HepG2 (cell line): ENCODE results near the gene MORC4. TPM values are rescaled to one million over a fixed set of nuclear protein-coding genes. Genes with fewer than 3 reads are reported as not detected.
A peak's percentile ranks its signal among the peaks of the same experiment; 100 is the strongest.

Experiments
- CHCHD3 ChIP-seq: sonication (generic); formaldehyde crosslinking; IDR thresholded peaks from 2 replicates; pipeline ENCODE4 v1.8.0; 2022; ENCODE audit warnings: mild to moderate bottlenecking, missing genetic modification reagents, moderate library complexity
- EHMT2 ChIP-seq: fragments of 200-600 bp; sonication (generic); IDR thresholded peaks from 2 replicates; pipeline ENCODE4 v1.7.0; 2017; ENCODE audit warnings: antibody characterized with exemption, low read depth, low read length, borderline replicate concordance
- ELF4 ChIP-seq: sonication (generic); formaldehyde crosslinking; IDR thresholded peaks from 2 replicates; pipeline ENCODE4 v1.5.0; 2020; ENCODE audit warnings: missing genetic modification reagents, mild to moderate bottlenecking, moderate library complexity, borderline replicate concordance
- FOXK2 ChIP-seq: fragments of 450-650 bp; IDR thresholded peaks from 2 replicates; pipeline ENCODE4 v1.6.1; 2016
- IKZF4 ChIP-seq: sonication (generic); formaldehyde crosslinking; IDR thresholded peaks from 2 replicates; pipeline ENCODE4 v1.5.1; 2020; ENCODE audit warnings: borderline replicate concordance, mild to moderate bottlenecking, low read depth, missing genetic modification reagents; ENCODE audit errors: not compliant biosample characterization
- KLF13 ChIP-seq: sonication (generic); formaldehyde crosslinking; IDR thresholded peaks from 2 replicates; pipeline ENCODE4 v1.4.0; 2020; ENCODE audit warnings: mild to moderate bottlenecking, missing genetic modification reagents
- MAFG ChIP-seq: sonication (generic); formaldehyde crosslinking; IDR thresholded peaks from 2 replicates; pipeline ENCODE4 v1.5.1; 2020; ENCODE audit warnings: mild to moderate bottlenecking, missing genetic modification reagents
- MBNL3 ChIP-seq: fragments of 250-450 bp; sonication (Bioruptor Pico); conservative IDR thresholded peaks from 2 replicates; pipeline ENCODE4 v1.8.0; 2022; ENCODE audit warnings: mild to moderate bottlenecking, inconsistent platforms
- MIER2 ChIP-seq: IDR thresholded peaks from 2 replicates; pipeline ENCODE4 v1.6.1; 2016; ENCODE audit warnings: missing biosample characterization, missing genetic modification reagents
- MNT ChIP-seq: fragments of 450-650 bp; IDR thresholded peaks from 2 replicates; pipeline ENCODE4 v1.6.1; 2016
- PHF20 ChIP-seq: sonication (generic); formaldehyde crosslinking; IDR thresholded peaks from 2 replicates; pipeline ENCODE4 v1.5.0; 2020; ENCODE audit warnings: mild to moderate bottlenecking, missing genetic modification reagents
- RBFOX2 ChIP-seq: fragments of 200-400 bp; formaldehyde crosslinking; IDR thresholded peaks from 2 replicates; pipeline ENCODE4 v1.6.1; 2017; ENCODE audit warnings: low read depth, mild to moderate bottlenecking, low read length
- RNF219 ChIP-seq: sonication (generic); formaldehyde crosslinking; IDR thresholded peaks from 2 replicates; pipeline ENCODE4 v1.5.0; 2020; ENCODE audit warnings: mild to moderate bottlenecking, missing genetic modification reagents
- RXRA ChIP-seq: sonication (generic); formaldehyde crosslinking; IDR thresholded peaks from 2 replicates; pipeline ENCODE4 v1.5.1; 2020; ENCODE audit warnings: missing genetic modification reagents
- SAP130 ChIP-seq: IDR thresholded peaks from 2 replicates; pipeline ENCODE4 v1.6.1; 2016; ENCODE audit warnings: low read depth
- SIN3A ChIP-seq: IDR thresholded peaks from 2 replicates; pipeline ENCODE4 v1.6.1; 2011; ENCODE audit warnings: low read depth, mild to moderate bottlenecking, control low read depth, low read length, borderline replicate concordance
- SRY ChIP-seq: sonication (generic); formaldehyde crosslinking; IDR thresholded peaks from 2 replicates; pipeline ENCODE4 v1.8.0; 2022; ENCODE audit warnings: mild to moderate bottlenecking, missing genetic modification reagents
- ZBTB7B ChIP-seq: sonication (generic); formaldehyde crosslinking; IDR thresholded peaks from 2 replicates; pipeline ENCODE4 v1.4.0; 2020; ENCODE audit warnings: missing genetic modification reagents
- ZNF256 ChIP-seq: sonication (generic); formaldehyde crosslinking; conservative IDR thresholded peaks from 2 replicates; pipeline ENCODE4 v1.4.0; 2020; ENCODE audit warnings: missing genetic modification reagents
- ZNF510 ChIP-seq: sonication (generic); formaldehyde crosslinking; IDR thresholded peaks from 2 replicates; pipeline ENCODE4 v1.4.0; 2020; ENCODE audit warnings: low read depth, mild to moderate bottlenecking, missing genetic modification reagents
- ZNF589 ChIP-seq: sonication (generic); formaldehyde crosslinking; conservative IDR thresholded peaks from 2 replicates; pipeline ENCODE4 v1.8.0; 2022; ENCODE audit warnings: mild to moderate bottlenecking, moderate library complexity, missing genetic modification reagents
- polyA plus RNA-seq, 8 experiments: library from polyadenylated mRNA; depleted of rRNA in 3 of 8; stranded (reverse) in 7 of 8; unstranded in 1 of 8; fragments of >200 nt; fragmentation: Illumina TruSeq in 4 of 8; extraction: Trizol in 4 of 8; gene quantifications; 2 replicates each; pipeline versions ENCODE4 v1.2.1 to v1.2.3, GENCODE V29; 2011 to 2016; ENCODE audit warnings: low read depth in 4 of 8, missing spikeins in 1 of 8, mixed read lengths in 1 of 8; ENCODE audit not compliant: insufficient read depth in 1 of 8
- total RNA-seq, 5 experiments: library from RNA; depleted of rRNA; stranded (reverse); fragments of >200 nt; fragmentation: Illumina TruSeq; extraction: Trizol; gene quantifications; 2 replicates each; pipeline ENCODE4 v1.2.3, GENCODE V29; 2016; ENCODE audit warnings: low read depth in 1 of 5
- TF ChIP-seq, protein P1 (sequence below), 2 experiments: sonication (generic) in 1 of 2; formaldehyde crosslinking in 1 of 2; IDR thresholded peaks; 2 replicates each; pipeline versions ENCODE4 v1.5.1 to v1.6.1; 2011 to 2020; ENCODE audit warnings: borderline replicate concordance in 1 of 2, low read depth in 1 of 2, low read length in 1 of 2, mild to moderate bottlenecking in 1 of 2, missing genetic modification reagents in 1 of 2, moderate library complexity in 1 of 2
- TF ChIP-seq, protein P2 (sequence below): IDR thresholded peaks from 2 replicates; pipeline ENCODE4 v1.6.1; 2012; ENCODE audit warnings: inconsistent platforms

MORC4 gene
- total and polyA plus RNA-seq, 2 of the 13 experiments (the other 11 are each of a cell fraction or from before 2014, with no cell fraction given), result 7.3 to 17.6 TPM

DNA sequence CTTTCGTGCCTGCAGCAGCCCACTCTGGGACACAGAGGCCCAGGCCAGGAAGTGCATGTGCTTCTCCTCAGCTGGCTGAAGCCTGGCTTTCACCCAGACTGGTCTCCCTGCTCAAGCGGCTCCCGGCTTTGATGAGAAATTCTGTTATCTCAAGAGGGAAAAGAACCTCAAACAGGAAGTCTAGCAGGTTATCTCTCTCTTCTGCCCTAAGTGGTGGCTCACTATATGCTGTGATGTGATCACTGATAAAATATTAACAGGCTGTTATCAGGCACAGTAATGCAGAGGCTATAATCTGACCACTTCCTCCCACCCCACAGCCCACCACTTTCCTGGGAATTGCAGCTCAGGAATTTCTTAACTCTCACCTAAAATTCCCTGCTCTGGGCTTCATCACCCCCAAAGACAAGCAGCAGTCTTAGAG is 66.5 kb downstream of the MORC4 start (continued):
- TF ChIP-seq MNT, result no peak
- TF ChIP-seq ZNF256, result no peak
- no peak for TF ChIP-seq FOXK2
- no peak for TF ChIP-seq IKZF4 (CRISPR knock-in tag)
- TF ChIP-seq PHF20 (CRISPR knock-in tag), result no peak
- no peak for TF ChIP-seq MAFG
- no peak for TF ChIP-seq ZNF510 (CRISPR knock-in tag)
- TF ChIP-seq SRY (CRISPR knock-in tag), result no peak
- no peak for TF ChIP-seq EHMT2
- TF ChIP-seq, protein P1, sequence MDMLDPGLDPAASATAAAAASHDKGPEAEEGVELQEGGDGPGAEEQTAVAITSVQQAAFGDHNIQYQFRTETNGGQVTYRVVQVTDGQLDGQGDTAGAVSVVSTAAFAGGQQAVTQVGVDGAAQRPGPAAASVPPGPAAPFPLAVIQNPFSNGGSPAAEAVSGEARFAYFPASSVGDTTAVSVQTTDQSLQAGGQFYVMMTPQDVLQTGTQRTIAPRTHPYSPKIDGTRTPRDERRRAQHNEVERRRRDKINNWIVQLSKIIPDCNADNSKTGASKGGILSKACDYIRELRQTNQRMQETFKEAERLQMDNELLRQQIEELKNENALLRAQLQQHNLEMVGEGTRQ (IDR thresholded peaks at IDR 0.05; ENCODE audit: low read depth, low read length), result no peak
- TF ChIP-seq, protein P1 (CRISPR knock-in tag; IDR thresholded peaks at IDR 0.05; ENCODE audit: borderline replicate concordance), result no peak
- TF ChIP-seq MIER2 (CRISPR knock-in tag), result no peak
- TF ChIP-seq, protein P2, sequence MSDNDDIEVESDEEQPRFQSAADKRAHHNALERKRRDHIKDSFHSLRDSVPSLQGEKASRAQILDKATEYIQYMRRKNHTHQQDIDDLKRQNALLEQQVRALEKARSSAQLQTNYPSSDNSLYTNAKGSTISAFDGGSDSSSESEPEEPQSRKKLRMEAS, result peak; percentile 55; the same call in 1 of the 2 replicates
- peak; percentile 40; the same call in 1 of the 2 replicates for TF ChIP-seq RXRA (CRISPR knock-in tag)
- TF ChIP-seq ZNF589 (CRISPR knock-in tag), result no peak
- TF ChIP-seq ZBTB7B (CRISPR knock-in tag), result no peak
- TF ChIP-seq SIN3A, result no peak
- no peak; the same call in 1 of the 2 replicates for TF ChIP-seq RBFOX2
- no peak for TF ChIP-seq CHCHD3 (CRISPR knock-in tag)
- TF ChIP-seq MBNL3, result no peak
- no peak for TF ChIP-seq KLF13 (CRISPR knock-in tag)
- no peak; the same call in 1 of the 2 replicates for TF ChIP-seq ELF4 (CRISPR knock-in tag)
- no peak for TF ChIP-seq RNF219 (CRISPR knock-in tag)
- 0 out of 2 replicates have a peak, but pooled peaks have one; percentile 17 for TF ChIP-seq SAP130
